ENCODE measurements around the gene SCN2A.

DNA sequence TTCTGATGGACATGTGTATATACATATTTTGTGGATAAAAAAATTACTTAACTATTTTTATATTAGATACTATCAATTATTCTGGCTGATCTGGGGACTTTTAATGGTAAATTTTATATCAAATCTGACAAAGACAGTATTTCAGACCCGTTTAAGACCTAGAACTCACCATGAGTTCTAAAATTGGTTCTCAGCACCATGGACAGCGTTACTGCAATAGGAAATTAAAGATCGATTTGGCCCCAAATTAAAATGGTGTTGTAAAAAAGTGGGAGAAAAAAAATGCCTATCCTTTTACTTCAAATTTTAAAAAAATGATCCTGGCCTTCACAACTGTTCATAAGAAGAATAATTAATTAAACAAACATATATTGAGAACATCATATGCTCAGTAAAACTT lies 919 bp upstream of the SCN2A start:
- no peak for TF ChIP-seq POLR2AphosphoS5 (IDR thresholded peaks at IDR 0.05; ENCODE audit: borderline replicate concordance, low read depth, low read length)
- TF ChIP-seq EZH2 (IDR thresholded peaks at IDR 0.05), result no peak

Measured in SK-N-MC (cell line).